Measurements from ENCODE around the gene METTL14.
A peak's percentile ranks its signal among the peaks of the same experiment; 100 is the strongest.
"Not testable (repeated sequence)": the region's sequence is repeated elsewhere in the genome, so short reads cannot be mapped to it uniquely, and the experiment has no call there.

METTL14 gene
- 39.9 to 60.8 (median 42.9) reads per million in 3 experiments for total RNA-seq

DNA sequence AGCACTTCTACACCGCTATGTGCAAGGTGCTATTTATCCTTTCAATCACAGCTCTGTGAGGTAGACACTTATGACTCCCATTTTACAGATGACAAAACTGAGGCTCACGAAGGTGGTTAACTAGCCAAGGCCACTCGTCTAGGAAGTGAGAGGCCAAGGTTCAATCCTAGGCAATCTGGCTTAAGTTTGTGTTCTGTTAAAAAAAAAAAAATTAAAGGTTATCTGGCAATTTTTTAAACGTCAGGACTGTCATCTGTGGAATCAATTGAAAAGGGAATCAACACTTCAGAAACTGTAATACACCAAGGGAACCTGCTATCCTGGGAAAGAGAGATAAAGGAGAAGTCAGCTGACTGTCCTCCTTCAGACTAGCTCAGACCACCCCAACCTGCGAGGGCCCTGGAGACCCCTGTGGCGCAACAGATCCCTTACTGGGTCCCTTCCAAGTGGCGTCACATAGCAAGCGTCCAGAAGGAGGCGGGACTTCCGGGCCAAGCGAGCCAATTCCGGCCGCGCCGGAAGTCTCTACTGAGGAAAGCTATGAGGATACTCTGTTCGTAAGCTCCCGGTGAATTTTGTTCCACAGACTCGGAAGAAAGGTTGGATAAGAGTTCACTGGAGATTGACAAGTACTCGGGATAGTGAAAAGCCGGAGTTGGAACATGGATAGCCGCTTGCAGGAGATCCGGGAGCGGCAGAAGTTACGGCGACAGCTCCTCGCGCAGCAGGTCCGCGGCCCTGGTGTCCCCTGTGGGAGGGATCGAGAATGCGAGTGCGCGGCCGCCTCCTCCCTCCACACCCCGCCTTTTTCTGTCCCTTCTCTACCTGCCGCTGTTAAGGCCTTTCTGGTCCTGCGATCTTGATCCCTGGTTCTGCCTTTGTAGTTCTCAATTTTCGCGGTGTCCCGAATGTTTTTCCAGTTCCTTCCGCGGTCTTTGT is at the start of gene METTL14:
Gene METTL14 (plus strand): TSS at position 520 of the 939 bp plus-strand sequence. CDS start 143 bp downstream, at position 663.
- peak; percentile 79 for DNase-seq

DNA sequence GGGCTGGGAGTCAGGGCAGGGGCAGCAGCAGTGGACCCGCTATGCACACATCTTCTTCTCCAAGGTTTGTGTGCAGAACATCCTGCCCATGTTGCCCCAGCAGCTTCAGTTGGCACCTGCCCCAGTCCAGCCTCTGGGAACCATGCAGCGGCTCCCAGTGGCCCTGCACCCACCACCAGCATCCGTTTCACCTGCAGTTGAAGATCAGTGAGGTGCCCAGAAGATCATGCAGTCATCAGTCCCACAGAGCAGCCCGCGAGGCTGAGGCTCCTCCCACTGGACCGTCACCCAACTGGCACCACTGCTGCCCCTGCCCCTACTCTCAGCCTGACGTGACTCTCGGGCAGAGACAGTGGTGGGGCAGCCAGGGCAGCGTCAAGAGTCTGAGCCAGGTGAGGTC is 49.1 kb upstream of the METTL14 start:
- not testable (repeated sequence) for DNase-seq

DNA sequence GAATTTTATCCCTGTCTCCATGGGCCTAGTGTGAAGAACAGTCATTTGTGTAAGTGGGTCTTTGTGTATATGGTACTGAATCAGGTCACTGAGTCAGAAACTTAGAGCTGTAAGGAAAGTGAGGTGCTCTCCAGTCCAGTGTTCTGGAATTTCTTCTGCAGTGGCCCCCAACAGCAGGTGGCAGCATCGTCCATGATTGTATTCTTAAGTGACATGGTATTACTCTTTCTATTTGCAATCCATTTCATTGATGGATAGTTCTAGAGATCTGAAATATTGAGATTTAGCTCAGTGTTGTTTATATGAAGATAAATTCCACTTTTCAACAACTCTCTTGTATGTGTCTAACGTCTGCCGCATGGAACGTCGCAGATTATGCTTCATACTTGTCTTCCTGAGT is 20.5 kb upstream of the METTL14 start:
- DNase-seq, result not testable (repeated sequence)

DNA sequence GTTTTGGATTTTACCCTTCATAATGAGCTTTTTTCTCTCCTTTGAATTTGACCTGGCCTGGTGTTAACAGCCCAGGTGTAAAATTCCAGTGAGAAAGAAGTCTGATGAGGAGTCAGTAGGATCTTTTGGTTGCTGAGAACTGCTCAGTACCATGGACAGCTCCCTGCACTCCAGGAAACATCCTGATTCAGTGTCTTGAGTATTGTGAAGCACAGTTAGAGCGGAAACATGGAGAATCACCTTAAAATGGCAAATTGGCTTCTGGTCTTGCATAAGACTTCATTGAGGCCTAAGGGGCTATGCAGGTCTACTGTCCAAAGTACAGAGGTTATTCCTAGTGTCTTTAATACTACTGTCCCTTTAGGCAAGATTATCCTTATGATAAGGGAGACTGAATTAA is 16.0 kb upstream of the METTL14 start:
- DNase-seq, result peak; percentile 19

DNA sequence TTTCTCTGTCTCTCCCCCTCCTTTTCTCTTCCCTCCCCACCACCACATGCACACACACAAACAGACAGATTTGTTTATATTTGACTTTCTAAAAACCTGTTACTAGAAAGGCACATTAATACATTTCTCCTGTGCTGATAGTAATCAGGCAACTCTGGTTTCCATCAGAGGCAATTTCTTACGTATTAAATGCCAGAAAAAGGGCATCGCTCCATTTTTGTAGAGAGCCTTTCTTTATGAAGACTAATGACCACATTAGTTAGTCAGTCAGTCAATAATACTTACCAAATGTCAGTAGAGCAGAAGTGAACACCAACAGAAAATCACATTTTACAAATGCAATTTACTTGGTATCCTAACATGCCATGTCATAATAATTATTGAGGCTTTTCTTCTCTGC is 14.2 kb upstream of the METTL14 start:
- DNase-seq, result not testable (repeated sequence)

DNA sequence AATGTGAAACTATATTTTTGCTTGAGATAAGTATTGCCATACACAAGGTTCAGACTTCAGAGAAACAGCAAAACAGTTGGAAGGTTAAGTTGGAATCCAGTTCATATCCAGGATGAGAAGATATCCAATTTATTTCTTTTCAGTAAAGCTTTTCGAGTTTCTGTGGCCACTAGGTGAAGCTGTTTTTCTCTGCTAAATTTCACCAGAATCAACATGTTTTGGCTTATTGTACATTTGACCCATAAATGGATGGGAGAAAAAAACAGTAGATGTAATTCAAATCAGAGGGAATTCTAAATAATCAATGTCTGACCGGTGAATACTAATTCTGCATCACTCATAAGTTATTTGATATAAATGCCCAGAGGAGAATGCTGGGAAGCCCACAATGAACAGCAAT is 9.1 kb upstream of the METTL14 start:
- DNase-seq, result no peak

DNA sequence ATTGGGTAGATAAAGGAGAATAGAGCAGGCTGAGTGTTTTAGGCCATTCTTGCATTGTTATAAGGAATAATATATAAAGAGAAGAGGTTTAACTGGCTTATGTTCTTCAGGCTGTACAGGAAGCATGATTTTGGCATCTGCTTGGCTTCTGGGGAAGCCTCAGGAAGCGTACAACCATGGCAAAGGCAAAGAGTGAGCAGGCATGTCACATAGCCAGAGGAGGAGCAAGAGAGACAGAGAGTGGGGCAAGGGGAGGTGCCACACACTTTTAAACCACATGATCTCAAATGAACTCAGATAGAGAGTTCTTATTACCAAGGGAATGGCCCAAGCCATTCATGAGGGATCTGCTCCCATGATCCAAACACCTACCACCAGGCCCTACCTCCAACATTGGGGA is 4.4 kb upstream of the METTL14 start:
- no peak for DNase-seq

DNA sequence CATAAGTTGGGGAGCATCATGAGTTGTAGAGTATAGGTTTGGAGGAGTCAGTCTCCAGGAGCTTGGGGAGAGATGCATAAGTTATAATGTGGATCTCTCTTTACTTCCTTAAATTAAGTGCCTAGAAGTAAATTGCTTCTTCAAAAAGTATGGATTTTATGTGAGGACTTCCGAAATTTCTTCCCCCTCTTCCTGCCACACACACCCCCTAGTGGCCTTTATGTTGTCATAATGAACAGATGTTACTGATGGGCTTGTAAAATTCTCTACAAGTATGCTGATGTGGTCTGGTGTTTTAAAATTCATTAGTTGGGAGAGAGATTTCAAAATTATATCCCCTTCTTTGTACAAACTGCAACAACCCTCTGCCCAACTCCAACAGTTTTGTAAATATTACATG is 2.3 kb upstream of the METTL14 start:
- DNase-seq, result no peak

DNA sequence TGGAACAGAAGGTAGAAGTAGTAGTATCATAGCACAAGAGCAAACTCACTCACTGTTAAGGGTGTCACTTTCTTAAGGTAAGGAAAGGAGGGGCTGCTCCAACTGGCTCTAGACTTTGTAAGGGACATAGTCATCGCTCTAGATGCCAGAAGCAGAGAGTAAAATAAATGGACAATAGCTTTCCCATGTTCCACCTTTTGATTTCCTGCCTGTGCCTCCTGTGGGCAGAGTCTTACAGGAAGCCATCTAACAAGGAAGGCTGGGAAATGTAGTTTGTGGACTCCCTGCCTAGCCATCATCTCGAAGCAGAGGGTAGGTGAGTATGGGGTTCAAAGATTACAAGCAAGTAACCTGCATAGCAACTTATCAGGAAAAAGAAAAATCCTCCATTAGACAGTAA is 1.7 kb upstream of the METTL14 start:
- DNase-seq, result no peak

DNA sequence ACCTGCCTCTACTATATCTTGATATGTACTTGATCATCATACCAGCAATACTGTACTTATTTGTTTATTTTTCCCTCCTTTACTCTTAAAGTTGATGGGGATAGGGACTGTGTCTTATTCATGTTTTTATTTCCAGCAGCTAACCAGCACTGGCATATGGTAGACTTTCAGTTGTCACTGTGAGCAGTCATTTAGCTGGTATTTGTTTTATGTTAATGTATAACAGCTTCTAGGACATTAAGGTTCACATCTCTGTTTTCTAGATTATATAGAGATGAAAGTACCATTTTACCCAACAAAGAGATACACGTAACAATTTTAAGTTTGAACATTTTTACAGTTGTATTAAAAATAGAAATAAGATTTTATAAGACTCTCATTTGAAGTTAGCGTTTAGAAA is 17.9 kb downstream of the METTL14 start:
- DNase-seq, result no peak

DNA sequence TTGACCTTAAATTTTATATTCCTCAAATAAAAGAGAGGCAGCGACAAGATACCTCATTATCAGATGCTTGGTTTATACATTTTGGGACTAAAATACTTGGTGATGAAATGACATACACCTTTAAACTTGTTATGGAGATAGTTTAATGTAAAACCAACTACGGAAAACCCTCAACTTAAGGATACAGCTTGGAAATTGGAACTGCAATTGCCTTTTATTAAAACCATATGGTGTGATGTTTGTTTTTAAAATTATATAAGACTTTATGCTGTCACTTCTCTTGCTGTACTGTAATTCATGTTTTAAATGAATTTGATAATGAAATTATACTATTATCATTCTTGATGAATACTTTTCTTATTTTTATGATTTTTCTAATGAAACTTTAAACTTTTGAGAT is 25.9 kb downstream of the METTL14 start:
- no peak for DNase-seq

DNA sequence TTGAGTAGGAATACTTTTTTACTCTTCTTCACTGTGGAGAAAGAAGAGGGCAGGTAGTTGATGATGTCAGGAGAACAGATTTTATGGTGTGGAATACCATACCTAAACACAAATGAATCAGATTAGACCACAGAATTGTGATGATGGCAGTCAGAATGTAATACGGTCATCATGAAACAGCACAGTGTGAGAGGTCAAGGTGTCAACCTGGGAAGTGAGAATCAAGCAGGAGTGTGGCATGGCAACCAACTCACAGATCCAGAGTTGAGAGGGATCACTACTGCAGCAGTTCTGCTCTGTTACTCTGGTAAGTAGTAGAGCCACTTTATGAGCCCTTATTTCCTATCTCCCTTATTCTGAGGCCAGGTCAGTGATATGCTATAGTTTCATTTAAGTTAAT is 27.7 kb downstream of the METTL14 start:
- DNase-seq, result no peak

DNA sequence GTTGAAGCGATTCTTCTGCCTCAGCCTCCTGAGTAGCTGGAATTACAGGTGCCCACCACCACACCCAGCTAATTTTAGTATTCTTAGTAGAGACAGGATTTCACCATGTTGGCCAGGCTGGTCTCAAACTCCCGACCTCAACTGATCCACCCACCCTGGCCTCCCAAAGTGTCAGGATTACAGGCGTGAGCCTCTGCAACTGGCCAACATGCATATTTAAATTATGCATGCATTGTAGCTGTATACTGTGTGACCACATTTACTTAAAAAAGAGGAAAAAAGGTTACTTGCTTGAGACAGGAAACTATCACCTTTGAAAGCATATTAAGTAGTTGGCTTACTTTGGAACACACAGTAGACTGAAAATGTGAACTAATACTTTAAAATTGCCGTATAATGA is 29.5 kb downstream of the METTL14 start:
- DNase-seq, result no peak

DNA sequence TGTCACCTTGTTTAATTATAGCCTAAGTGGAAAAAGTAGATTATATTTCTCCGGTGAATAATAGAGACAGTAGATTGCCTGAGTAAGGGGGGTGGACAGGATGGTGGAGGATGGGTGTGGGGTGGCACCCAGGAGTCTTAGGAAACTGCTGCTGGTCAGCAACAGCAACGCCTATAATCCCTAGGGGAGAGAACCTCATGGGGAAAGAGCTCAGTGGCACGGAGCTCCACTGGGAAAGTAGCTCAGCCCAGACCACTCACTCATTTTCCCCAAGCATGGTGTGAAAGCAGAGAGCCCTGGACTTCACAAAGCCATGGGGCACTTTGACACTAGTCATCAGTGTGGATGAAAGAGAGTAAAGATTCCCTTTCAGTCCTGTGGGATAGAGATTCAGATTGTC is 31.1 kb downstream of the METTL14 start:
- DNase-seq, result no peak

DNA sequence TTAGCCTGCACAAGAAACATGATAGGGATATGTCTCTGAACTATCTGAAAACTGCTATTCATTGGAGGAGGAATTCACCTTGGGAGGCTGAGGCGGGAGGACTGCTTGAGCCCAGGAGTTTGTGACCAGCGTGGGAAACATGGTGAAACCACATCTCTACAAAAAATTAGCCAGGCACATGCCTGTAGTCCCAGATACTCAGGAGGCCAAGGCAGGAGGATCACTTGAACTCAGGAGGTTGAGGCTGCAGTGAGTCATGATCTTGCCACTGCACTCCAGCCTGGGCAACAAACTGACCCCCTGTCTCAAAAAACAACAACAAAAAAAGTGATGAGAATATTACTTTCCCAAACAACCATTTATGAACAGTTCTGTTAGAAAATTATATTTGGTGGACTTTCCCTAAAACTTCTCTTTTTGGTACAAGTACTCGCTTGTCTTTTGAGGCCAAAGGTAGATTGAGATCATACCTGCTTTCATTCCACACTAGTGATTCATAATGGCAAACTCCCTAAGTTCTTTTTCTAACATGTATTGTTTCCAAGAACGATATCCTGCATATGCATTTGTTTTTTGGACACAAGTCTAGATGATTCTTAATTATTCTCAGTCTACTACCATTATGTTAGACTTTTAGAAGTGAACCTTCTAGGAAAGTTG is 33.4 kb downstream of the METTL14 start:
- no peak for DNase-seq

DNA sequence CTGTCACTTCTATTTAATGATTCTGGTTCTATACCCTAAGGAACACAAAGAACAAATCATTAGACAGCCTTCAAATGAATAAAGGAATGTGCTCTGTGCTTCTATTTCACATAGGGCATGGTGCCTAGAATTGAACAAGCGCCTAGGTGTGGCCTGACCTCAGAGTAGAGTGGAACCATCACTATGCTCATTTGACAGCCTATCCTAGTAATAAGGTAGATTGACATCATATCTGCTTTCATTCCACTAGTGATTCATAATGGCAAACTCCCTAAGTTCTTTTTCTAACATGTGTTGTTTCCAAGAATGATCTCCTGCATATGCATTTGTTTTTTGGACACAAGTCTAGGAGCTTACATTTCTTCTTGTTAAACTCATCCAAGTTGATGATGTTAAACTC is 36.6 kb downstream of the METTL14 start:
- no peak for DNase-seq

DNA sequence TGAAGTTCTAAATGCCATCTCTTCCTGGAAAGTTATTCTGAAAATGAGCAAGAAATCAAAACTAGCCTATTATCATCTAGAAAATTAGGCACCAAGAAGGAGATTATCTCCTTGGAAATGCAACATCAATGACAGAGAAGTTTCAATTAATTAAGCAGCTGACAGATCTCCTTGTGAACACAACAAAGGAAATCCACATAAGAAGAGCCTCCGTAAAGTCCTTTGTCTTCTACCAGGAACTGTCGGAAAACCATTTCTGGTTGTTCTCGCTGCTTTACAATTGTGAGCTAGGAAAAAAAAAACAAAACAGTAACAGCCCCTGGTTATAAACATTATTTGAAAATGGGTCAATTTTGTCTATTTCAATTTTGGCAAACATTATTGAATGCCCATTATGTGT is 38.2 kb downstream of the METTL14 start:
- no peak for DNase-seq

DNA sequence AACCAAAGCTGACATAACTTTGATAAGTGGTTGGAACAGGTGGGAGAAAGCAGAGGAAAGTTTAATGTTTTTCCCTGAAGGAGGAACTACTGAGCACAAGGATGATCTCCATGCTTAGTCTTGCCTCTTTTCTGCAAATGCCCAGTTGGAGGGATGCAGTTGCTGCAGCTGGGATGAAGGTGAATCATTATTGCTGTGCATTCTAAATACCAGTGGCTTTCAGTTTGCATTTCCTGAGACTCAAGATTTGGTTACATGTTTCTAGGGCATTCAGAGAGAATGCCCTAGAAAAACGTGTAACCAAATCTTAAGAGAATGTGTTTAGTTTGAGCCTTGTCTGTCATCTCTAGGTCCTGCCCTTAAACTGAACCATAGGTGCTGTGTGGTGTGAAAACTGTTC is 42.2 kb downstream of the METTL14 start:
- DNase-seq, result no peak

DNA sequence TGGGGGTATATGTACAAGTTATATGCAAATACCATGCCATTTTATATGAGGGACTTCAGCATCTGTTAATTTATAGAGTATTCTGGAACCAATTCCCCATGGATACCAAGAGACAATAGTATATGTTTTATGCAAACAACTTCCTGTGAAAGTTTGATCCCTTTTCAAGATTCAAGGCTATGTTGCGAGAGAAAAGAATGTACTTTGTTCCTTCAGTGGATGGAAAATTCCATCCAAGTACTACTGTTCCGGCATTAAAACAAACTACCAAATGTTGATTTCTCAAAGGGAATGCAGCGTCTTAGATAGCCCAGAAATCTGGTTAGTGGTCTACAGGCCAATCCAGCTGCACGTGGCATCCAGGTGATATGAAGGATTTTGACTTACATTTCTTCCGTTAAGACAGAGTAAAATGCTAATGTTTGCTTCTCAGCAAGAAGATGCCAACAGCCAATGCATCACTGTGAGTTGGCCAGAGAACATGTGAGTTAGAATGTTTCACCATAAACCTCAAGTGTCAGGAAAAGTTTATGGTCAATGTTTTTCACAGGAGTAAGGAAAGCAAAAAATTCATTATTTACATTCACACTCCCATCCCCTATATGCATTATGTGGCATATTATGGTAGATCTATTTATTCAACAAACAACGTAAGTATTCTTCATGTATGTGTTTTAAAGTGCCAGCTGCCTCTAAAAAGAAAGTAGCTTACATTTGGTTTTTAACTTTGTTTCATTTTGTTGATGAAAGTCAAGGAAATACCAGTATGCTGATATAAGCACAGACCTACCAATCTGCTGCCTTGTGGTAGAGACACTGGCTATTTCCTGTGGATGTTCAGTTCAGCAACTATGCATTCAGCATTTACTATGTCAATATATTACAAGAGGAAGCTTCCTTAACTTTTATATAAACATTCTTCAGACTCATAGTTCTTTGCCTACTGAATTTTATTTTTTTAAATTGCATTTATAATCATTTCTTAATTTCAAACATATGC is 44.4 kb downstream of the METTL14 start:
- peak; percentile 17 for DNase-seq

DNA sequence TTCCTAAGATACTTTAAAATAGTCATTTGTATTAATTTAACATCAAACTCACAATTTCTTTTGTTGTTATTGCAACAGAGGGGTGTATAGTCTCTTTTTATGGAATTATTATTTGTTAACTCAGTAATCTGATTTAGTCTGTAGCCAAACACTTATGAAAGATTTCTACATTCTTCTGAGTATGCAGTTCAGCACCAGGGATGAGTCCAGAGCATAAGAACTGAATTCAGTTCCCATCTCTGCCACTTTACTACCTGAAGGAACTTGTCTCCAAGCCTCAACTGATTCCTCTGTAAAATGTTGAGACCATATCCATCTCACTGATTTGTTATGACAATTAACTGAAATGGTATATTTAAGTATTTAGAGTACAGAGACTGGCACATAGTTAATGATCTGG is 45.5 kb downstream of the METTL14 start:
- no peak for DNase-seq

DNA sequence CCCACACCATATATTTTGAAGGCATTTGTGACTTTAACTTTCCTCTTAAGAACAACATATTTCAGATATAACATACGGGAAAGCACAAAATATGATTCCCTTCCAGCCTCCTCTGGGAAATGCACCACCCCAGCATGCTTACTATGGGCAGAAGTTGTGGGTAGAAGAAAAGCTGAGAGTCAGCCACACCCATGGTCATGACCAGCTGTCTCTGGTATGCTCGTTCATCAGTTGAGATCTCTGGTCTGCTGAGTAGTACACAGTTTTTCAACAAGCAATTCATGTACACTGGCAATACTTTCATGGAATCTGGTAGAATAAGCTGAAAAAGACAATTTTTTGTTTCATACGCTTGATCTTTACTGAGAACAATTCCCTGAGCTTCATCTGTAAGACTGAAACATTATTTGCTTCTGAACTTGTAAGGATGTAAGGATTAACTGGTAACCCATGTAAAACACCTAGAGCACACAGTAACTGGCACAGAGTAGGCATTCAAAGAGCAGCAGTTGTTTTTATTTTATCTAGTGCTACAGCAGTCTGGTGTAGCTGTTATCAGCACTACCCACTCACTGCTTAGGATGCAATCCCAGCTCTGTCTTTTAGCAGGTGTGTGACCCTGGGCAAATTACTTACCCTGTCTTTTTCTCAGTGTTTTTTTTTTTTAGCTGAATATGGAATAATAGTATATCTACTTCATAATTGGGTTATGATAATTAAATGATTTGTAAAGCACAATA is 47.6 kb downstream of the METTL14 start:
- DNase-seq, result no peak
